ENCODE data around the gene BRPF1.

Gene BRPF1

DNA sequence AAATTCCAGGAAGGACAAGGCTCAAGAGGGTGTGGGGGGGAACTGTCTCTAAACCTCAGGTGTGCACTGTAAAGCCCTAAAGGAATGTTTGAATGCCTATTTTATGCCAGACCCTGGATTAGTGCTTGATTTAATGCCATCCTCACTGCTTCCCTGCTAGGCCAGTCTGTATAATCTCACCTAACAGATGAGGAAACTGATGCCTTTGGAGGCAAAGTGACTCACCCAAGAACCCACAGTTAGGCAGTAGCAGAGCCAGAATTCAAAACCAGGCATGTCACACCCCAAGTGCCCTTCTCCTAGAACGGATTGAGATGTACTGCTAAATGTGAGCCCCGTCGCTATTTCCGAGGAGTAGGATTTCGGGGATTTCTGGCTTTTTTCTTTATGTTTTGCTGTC lies 30.4 kb downstream of the BRPF1 start:
- intact Hi-C loops (cut with DNase I; ENCODE audit: low total_unique reads) = no loop called here
- no peaks in the 10 kb centered on the region for H3K4me1 ChIP-seq
- TF ChIP-seq, protein P1, sequence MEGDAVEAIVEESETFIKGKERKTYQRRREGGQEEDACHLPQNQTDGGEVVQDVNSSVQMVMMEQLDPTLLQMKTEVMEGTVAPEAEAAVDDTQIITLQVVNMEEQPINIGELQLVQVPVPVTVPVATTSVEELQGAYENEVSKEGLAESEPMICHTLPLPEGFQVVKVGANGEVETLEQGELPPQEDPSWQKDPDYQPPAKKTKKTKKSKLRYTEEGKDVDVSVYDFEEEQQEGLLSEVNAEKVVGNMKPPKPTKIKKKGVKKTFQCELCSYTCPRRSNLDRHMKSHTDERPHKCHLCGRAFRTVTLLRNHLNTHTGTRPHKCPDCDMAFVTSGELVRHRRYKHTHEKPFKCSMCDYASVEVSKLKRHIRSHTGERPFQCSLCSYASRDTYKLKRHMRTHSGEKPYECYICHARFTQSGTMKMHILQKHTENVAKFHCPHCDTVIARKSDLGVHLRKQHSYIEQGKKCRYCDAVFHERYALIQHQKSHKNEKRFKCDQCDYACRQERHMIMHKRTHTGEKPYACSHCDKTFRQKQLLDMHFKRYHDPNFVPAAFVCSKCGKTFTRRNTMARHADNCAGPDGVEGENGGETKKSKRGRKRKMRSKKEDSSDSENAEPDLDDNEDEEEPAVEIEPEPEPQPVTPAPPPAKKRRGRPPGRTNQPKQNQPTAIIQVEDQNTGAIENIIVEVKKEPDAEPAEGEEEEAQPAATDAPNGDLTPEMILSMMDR (IDR thresholded peaks at IDR 0.05) = no peak
- H3K9me3 ChIP-seq = no peaks in the 10 kb centered on the region
- no peak for DNase-seq
- peaks cover 23 to 82% (median 73%) of the 10 kb centered on the region in 3 donors for H3K36me3 ChIP-seq
- H3K4me3 ChIP-seq = no peak overlapping the region
- H3K27me3 ChIP-seq = no peaks in the 10 kb centered on the region
- no peak overlapping the region for H3K27ac ChIP-seq

DNA sequence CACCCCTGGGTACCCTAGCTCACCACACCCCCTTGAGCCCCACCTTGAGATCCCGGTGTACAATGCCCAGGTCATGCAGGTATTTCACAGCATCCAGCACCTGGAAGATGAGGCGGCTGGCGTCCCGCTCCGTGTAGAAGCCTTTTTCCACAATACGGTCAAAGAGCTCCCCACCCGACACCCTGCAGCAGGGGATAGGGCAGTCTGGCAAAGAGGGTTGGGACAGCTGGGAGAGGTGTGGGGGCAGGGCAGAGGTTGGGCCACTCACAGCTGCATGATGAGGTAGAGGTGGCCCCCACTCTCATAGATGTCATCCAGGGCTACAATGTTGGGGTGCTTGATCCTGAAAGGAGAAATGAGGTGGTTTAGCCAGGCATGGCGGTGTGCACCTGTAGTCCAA lies 31.3 kb downstream of the BRPF1 start:
- H3K4me1 ChIP-seq = peaks cover 0 to 9% (median under 1%) of the 10 kb centered on the region in 4 donors
- peaks cover 16 to 73% (median 63%) of the 10 kb centered on the region in 3 donors for H3K36me3 ChIP-seq
- H3K4me3 ChIP-seq = no peak overlapping the region
- intact Hi-C loops (cut with DNase I; ENCODE audit: low total_unique reads) = no loop called here
- H3K9me3 ChIP-seq = no peaks in the 10 kb centered on the region
- H3K27me3 ChIP-seq = no peaks in the 10 kb centered on the region
- no peak overlapping the region for H3K27ac ChIP-seq
- TF ChIP-seq, protein P1 (IDR thresholded peaks at IDR 0.05) = no peak
- no peak for DNase-seq

DNA sequence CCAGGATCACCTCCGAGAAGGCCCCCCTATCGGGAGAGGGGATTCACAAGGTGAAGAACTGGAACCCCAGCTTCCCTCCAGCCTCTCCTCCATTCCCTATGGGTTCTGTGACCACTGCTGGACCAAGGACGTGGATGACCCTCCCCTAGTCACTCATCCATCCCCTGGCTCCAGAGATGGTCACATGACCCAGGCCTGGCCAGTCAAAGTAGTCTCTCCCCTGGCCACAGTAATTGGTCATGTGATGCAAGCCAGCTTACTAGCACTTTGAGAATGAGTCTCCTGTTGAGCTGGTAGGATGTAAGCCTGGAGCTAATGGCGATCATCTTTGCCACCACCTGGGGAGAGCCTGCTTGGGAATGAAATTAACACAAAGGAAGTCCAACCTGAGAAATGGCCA lies 34.3 kb downstream of the BRPF1 start:
- Histone ChIP-seq H3K4me3 (no peak overlapping the region), H3K36me3 (peaks cover 10 to 45% (median 35%) of the 10 kb centered on the region in 3 donors), H3K27ac (no peak overlapping the region), H3K27me3 (no peaks in the 10 kb centered on the region), H3K9me3 (no peaks in the 10 kb centered on the region), H3K4me1 (peaks cover 0 to 35% (median 23%) of the 10 kb centered on the region in 4 donors)
- intact Hi-C loops (cut with DNase I; ENCODE audit: low total_unique reads) = no loop called here
- TF ChIP-seq, protein P1 (IDR thresholded peaks at IDR 0.05) = no peak
- no peak for DNase-seq

DNA sequence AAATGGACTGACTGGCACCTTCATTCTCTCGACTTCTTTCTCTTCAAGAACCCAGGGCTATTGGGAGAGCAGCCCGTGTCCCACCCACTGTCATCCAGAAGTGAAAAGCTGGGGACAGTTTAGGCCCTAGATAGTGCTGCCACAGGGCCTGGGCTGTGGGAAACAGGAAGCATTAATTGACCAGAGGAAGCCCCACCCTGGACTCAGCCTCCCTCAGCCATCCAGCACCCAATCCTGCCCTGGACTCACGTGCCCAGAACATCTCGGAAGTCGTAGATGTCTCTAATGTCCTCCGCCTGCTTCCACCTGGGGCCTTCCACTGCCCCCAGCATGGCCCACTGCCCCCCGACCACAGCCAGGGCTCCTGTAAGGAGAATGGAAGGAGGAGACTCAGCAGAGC lies 35.9 kb downstream of the BRPF1 start:
- H3K4me1 ChIP-seq = peaks cover 0 to 38% (median 25%) of the 10 kb centered on the region in 4 donors
- TF ChIP-seq, protein P1 (IDR thresholded peaks at IDR 0.05) = no peak

DNA sequence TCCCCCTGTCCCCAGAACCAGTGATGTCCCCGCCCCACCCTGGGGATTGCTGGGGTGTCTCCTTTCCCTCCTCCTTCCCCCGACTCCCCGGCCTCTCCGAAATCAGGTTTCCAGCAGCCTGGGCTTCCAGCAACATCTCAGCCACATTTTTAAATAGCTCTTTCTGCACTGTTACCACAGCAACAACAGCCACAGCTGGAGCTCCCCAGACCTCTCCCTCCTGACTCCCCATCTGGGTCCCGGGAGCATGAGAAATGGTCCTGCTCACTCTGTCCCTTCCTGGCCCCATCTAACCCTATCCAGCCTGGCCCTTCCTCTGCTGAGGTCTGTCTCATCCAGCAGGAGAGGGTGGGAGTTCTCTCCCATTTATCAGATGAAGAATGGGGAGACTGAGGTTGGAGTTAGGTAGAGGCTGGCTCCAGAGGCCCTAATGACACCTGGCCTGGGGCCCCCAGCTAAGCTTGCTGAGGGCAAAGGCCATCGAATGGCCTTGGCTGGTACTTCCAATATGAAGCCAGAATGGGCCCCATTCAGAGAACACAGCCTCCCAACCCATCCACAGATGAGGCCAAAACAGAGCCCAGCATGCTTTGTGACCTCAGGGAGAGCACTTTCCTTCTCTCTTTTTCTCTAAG lies 36.7 kb downstream of the BRPF1 start:
- Histone ChIP-seq H3K4me3 (peak overlapping the region; percentile 68 to 76), H3K27me3 (no peaks in the 10 kb centered on the region), H3K36me3 (peaks cover 0 to 22% (median 13%) of the 10 kb centered on the region in 3 donors), H3K4me1 (peaks cover 0 to 38% (median 25%) of the 10 kb centered on the region in 4 donors), H3K9me3 (no peaks in the 10 kb centered on the region), H3K27ac (peak overlapping the region; percentile 87 to 93)
- intact Hi-C loops (cut with DNase I; ENCODE audit: low total_unique reads) = no loop called here
- no peak for DNase-seq
- TF ChIP-seq, protein P1 (IDR thresholded peaks at IDR 0.05) = no peak

More for the DNA sequence above, 35.9 kb downstream of the BRPF1 start:
- Histone ChIP-seq H3K27ac (peak overlapping the region; percentile 87 to 93), H3K4me3 (no peak overlapping the region), H3K9me3 (no peaks in the 10 kb centered on the region), H3K27me3 (no peaks in the 10 kb centered on the region), H3K36me3 (peaks cover 0 to 29% (median 19%) of the 10 kb centered on the region in 3 donors)
- intact Hi-C loops (cut with DNase I; ENCODE audit: low total_unique reads) = no loop called here
- DNase-seq = peak in 1 of 2 donors; percentile 59
